GM12874 (cell line): ENCODE measurements around the gene CADM4.

ENCODE experiments used
- CTCF ChIP-seq: IDR thresholded peaks from 2 replicates; pipeline ENCODE4 v1.5.1; 2011; ENCODE audit warnings: low read depth, mild to moderate bottlenecking, control low read depth, low read length, moderate library complexity; ENCODE audit not compliant: insufficient read depth

The CADM4 gene

GRCh38 chr19:43619262-43620060 lies 20.2 kb downstream of the CADM4 start, which contains the start of gene ZNF428:
TSS of gene ZNF428 (minus strand) at chr19:43619629. CDS start at chr19:43614304, 5,325 bp downstream.
- TF ChIP-seq CTCF: no peak

- no peak for TF ChIP-seq CTCF
These were observed 20.8 kb downstream of the CADM4 start for GRCh38 chr19:43618921-43619261.

GRCh38 chr19:43616954-43617353 lies 22.7 kb downstream of the CADM4 start:
- no peak for TF ChIP-seq CTCF

- TF ChIP-seq CTCF: no peak
These were observed 23.3 kb downstream of the CADM4 start for GRCh38 chr19:43616306-43616705.

- TF ChIP-seq CTCF: no peak
These were observed 27.3 kb downstream of the CADM4 start for GRCh38 chr19:43612374-43612773.

GRCh38 chr19:43611788-43612187 lies 27.9 kb downstream of the CADM4 start, which contains the start of gene SRRM5:
TSS of gene SRRM5 (plus strand) at chr19:43612088. CDS start at chr19:43612122, 34 bp downstream.
- no peak for TF ChIP-seq CTCF

GRCh38 chr19:43610493-43610892 lies 29.2 kb downstream of the CADM4 start:
- no peak for TF ChIP-seq CTCF
